ENCODE data around the gene FAM72C.
"Not testable (repeated sequence)": the region's sequence is repeated elsewhere in the genome, so short reads cannot be mapped to it uniquely, and the experiment has no call there.

GRCh38 chr1:143972753-143973326 lies 1.1 kb upstream of the FAM72C start:
- TF ChIP-seq, protein P1, sequence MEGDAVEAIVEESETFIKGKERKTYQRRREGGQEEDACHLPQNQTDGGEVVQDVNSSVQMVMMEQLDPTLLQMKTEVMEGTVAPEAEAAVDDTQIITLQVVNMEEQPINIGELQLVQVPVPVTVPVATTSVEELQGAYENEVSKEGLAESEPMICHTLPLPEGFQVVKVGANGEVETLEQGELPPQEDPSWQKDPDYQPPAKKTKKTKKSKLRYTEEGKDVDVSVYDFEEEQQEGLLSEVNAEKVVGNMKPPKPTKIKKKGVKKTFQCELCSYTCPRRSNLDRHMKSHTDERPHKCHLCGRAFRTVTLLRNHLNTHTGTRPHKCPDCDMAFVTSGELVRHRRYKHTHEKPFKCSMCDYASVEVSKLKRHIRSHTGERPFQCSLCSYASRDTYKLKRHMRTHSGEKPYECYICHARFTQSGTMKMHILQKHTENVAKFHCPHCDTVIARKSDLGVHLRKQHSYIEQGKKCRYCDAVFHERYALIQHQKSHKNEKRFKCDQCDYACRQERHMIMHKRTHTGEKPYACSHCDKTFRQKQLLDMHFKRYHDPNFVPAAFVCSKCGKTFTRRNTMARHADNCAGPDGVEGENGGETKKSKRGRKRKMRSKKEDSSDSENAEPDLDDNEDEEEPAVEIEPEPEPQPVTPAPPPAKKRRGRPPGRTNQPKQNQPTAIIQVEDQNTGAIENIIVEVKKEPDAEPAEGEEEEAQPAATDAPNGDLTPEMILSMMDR (IDR thresholded peaks at IDR 0.05), result not testable (repeated sequence)
- not testable (repeated sequence) for TF ChIP-seq POLR2A (IDR thresholded peaks at IDR 0.05)
